ENCODE results near the gene ICAM1. TPM values are rescaled to one million over a fixed set of nuclear protein-coding genes. Genes with fewer than 3 reads are reported as not detected.

The ICAM1 gene
- total and polyA plus RNA-seq, 2 of the 8 experiments (the other 6 are each of a cell fraction or from before 2014, with no cell fraction given), result 4.0 to 9.4 TPM

DNA sequence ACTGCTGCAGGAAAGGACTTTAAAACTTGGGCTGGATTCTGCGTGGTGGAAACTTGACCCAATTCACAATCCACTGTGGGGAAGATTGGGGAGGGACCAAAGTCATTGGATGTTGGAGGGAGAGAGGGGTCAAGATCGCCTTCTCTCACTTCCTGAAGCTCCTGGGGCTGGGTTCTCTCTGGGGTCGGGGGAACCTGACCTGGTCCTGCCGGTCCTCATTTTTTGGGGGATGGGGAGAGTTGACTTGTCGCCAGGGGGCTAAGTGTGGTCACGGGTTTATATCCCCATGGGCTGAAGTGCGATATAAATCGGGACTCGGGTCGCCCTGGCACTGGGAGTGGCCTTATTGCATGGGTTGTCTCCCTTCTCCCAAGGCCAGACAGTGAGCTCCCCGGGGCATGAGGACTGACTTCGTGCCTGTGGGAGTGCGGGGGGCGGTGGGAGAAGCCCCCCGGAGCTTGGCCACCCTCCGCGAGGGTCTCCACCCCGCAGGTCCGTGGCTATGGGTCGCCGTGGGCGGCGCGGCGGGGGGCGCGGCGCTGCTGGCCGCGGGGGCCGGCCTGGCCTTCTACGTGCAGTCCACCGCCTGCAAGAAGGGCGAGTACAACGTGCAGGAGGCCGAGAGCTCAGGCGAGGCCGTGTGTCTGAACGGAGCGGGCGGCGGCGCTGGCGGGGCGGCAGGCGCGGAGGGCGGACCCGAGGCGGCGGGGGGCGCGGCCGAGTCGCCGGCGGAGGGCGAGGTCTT lies 25.1 kb downstream of the ICAM1 start:
- peak overlapping the region; percentile 19 to 59 (median 40) for H3K4me3 ChIP-seq (ENCODE audit: extremely low read depth in 1 of 4, insufficient read depth in 2 of 4, low read depth in 3 of 4, low read length in 4 of 4)
- FAIRE-seq, result no peak
- H3K4me2 ChIP-seq (ENCODE audit: insufficient read depth in 1 of 2, low read depth in 2 of 2, low read length in 2 of 2), result peak overlapping the region; percentile 84 to 88

More for the DNA sequence above, 25.1 kb downstream of the ICAM1 start:
- peak in 1 of 2 experiments; percentile 75 for DNase-seq (ENCODE audit: low read depth in 1 of 2, low spot score in 2 of 2)
- Histone ChIP-seq H3K18ac (ENCODE audit: extremely low read depth, low read length) (no peak overlapping the region; the same call in 1 of the 2 replicates), H3K23ac (ENCODE audit: insufficient read length) (no peak overlapping the region), H2BK12ac (ENCODE audit: low read depth, low read length) (no peak overlapping the region), H4K8ac (ENCODE audit: extremely low read depth, insufficient read depth, low read length) (peak overlapping the region; percentile 29; the same call in 1 of the 2 replicates), H2AK5ac (ENCODE audit: low read depth, low read length) (no peak overlapping the region), H2BK20ac (ENCODE audit: low read length) (no peak overlapping the region), H2BK120ac (replicated peaks; ENCODE audit: low read depth, low read length) (no peak overlapping the region), H3K56ac (replicated peaks; ENCODE audit: insufficient read length, low read depth, low read length) (no peak overlapping the region), H3K9ac (replicated peaks in 1 of 4; ENCODE audit: extremely low read depth in 1 of 4, low read depth in 3 of 4, low read length in 3 of 4) (no peak overlapping the region), H2BK5ac (ENCODE audit: low read depth, low read length) (no peak overlapping the region), H2BK15ac (ENCODE audit: low read length) (no peak overlapping the region), H4K91ac (replicated peaks; ENCODE audit: insufficient read length, low read length) (no peak overlapping the region), H3K79me2 (ENCODE audit: control insufficient read depth in 1 of 2, insufficient read depth in 2 of 2, low read length in 2 of 2) (no peaks in the 10 kb centered on the region), H3K23me2 (ENCODE audit: low read depth, low read length) (peaks cover 18% of the 10 kb centered on the region; the same call in 1 of the 2 replicates), H3K79me1 (ENCODE audit: low read depth, low read length) (no peaks in the 10 kb centered on the region), H4K5ac (ENCODE audit: insufficient read length, low read depth, low read length) (no peak overlapping the region), H3K27ac (ENCODE audit: low read depth, low read length) (no peak overlapping the region), H4K20me1 (replicated peaks in 1 of 2; ENCODE audit: control insufficient read depth in 1 of 2, insufficient read depth in 2 of 2, low read length in 2 of 2) (peaks cover 0 to 20% of the 10 kb centered on the region in 2 experiments), H3K36me3 (ENCODE audit: control insufficient read depth in 2 of 4, insufficient read depth in 4 of 4, low read length in 3 of 4) (no peaks in the 10 kb centered on the region), H3K4ac (replicated peaks; ENCODE audit: insufficient read length, low read depth, low read length) (no peak overlapping the region), H3K9me3 (ENCODE audit: insufficient read depth in 2 of 2, low read depth in 1 of 2, low read length in 1 of 2) (no peaks in the 10 kb centered on the region), H3K27me3 (replicated peaks in 1 of 4; ENCODE audit: control insufficient read depth in 3 of 4, extremely low read depth in 1 of 4, insufficient read depth in 3 of 4, low read length in 3 of 4) (peaks cover 35 to 62% (median 57%) of the 10 kb centered on the region in 4 experiments), H2AFZ (ENCODE audit: low read length) (0 out of 2 replicates have a peak overlapping the region, but pooled peaks have one; percentile 30), H3K4me1 (replicated peaks in 1 of 4; ENCODE audit: control insufficient read depth in 3 of 4, insufficient read depth in 4 of 4, low read length in 3 of 4) (peaks cover 0 to 28% (median 13%) of the 10 kb centered on the region in 4 experiments; a peak in 6 of 7 replicates), H3K14ac (ENCODE audit: insufficient read length) (no peak overlapping the region)
- POLR2A ChIA-PET (ENCODE audit: partially characterized antibody), result interaction anchor here (1.0 to 1.9 kb wide), 7 partner anchors 9 to 35 kb away, joined by 3 to 8 read pairs (median 5); partner anchors contain the start of genes FDX2, ICAM1 and ICAM4
- WGBS, 2 experiments (ENCODE audit: extremely low coverage in 1 of 2, insufficient coverage in 1 of 2, insufficient read length in 1 of 2, insufficient replicate concordance in 2 of 2, low coverage in 1 of 2, low lambda C conversion rate in 2 of 2, missing lambda C conversion rate in 1 of 2), result 3% methylated on average over 34 of the region's 58 CpGs; no CpG with 5 or more reads in 1 of the 2 experiments
- TF ChIP-seq, protein P1, sequence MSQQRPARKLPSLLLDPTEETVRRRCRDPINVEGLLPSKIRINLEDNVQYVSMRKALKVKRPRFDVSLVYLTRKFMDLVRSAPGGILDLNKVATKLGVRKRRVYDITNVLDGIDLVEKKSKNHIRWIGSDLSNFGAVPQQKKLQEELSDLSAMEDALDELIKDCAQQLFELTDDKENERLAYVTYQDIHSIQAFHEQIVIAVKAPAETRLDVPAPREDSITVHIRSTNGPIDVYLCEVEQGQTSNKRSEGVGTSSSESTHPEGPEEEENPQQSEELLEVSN (IDR thresholded peaks at IDR 0.05), result peak; percentile 71; the same call in 1 of the 2 replicates
- no peak; the same call in 1 of the 2 replicates for TF ChIP-seq RBBP5 (IDR thresholded peaks at IDR 0.05; ENCODE audit: borderline replicate concordance, low read depth, low read length)
- peak; percentile 86 for TF ChIP-seq KDM4A (IDR thresholded peaks at IDR 0.05; ENCODE audit: low read depth, low read length, severe bottlenecking)
- no peak; the same call in none of the 2 replicates for TF ChIP-seq SUZ12 (IDR thresholded peaks at IDR 0.05; ENCODE audit: low read length)
- TF ChIP-seq, protein P2, sequence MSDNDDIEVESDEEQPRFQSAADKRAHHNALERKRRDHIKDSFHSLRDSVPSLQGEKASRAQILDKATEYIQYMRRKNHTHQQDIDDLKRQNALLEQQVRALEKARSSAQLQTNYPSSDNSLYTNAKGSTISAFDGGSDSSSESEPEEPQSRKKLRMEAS (IDR thresholded peaks at IDR 0.05), result peak; percentile 89
- CTCF ChIA-PET (ENCODE audit: partially characterized antibody), result interaction anchor here (0.7 to 2.2 kb wide), 12 partner anchors 11 to 125 kb away, joined by 3 to 15 read pairs (median 4); partner anchors contain the start of gene ICAM1

All from H1 (cell line).